ENCODE results near the gene DCST1. TPM values are rescaled to one million over a fixed set of nuclear protein-coding genes. Genes with fewer than 3 reads are reported as not detected.

DCST1 gene
- total RNA-seq, 1 donor from 2014 or later: not detected

DNA sequence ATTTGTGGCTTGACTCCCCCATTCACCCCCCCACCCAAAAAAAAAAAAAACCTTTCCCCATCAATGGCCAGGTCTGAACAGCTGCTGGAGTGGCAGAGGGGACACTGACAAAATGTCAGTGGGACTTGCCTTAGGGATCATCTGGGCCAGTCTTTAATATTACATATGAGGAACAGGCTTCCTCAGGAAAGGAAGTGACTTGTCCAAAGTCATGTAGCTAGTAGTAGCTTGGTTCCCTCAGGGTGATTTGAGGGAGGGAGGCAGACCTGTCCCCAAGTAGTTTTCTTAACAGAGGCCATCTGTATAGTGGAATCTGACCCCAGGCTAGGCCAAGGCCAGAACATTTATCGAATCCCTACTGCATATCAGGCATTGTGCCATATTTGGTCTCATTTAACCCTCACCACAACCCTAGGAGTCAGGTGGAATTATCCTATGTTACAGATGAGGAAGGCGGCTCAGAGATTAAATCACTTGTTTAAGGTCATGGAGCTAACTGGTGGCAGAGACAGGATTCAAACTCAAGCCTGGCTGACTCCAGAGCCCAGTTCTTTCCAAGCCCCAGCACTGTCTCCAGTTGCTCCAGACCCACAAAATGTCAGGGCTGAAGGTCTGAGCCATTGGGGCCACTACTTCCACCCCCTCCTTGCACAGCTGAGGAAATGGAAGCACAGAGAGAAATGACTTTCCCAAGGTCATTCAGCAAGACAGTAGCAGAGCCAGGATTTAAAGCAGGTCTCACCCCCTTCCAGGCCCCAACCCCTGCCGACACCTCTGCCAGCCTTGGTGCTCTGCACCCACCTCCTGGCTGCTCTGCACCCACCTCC is 20.6 kb upstream of the DCST1 start:
- DNase-seq: no peak

DNA sequence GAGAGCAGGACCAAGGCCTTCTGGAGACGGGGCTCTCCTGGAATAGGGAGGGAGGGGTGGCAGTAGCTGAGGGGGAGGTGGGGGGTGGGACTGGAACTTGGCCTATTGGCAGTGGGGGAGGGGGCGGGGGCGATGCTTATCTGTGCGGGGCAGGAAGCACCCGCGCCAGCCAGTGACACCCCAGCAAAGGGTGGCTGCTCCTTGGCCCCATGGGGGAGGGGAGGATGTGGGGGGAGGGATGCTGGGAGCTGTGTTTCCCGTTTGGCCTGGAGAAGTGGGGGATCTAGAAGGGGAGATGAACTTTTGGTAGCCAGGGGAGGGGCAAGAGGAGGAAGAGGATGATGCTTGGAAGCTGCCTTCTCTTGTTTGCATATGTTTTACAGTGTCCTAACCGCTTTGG is 20.0 kb upstream of the DCST1 start:
- no peak for DNase-seq

DNA sequence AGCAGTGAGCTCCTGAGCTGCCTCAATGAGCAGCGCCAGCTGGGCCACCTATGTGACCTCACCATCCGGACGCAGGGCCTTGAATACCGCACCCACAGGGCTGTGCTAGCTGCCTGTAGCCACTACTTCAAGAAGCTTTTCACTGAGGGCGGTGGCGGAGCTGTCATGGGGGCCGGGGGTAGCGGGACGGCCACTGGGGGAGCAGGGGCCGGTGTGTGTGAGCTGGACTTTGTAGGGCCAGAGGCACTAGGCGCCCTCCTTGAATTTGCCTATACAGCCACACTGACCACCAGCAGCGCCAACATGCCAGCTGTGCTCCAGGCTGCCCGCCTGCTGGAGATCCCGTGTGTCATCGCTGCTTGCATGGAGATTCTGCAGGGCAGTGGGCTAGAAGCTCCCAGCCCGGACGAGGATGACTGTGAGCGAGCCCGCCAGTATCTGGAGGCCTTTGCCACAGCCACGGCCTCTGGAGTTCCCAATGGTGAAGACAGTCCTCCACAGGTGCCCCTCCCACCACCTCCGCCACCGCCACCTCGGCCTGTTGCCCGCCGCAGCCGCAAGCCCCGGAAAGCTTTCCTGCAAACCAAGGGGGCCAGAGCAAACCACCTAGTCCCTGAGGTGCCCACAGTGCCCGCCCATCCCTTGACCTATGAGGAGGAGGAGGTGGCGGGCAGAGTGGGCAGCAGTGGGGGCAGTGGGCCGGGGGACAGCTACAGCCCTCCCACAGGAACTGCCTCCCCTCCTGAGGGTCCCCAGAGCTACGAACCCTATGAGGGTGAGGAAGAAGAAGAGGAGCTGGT is 18.7 kb upstream of the DCST1 start:
- DNase-seq: no peak

DNA sequence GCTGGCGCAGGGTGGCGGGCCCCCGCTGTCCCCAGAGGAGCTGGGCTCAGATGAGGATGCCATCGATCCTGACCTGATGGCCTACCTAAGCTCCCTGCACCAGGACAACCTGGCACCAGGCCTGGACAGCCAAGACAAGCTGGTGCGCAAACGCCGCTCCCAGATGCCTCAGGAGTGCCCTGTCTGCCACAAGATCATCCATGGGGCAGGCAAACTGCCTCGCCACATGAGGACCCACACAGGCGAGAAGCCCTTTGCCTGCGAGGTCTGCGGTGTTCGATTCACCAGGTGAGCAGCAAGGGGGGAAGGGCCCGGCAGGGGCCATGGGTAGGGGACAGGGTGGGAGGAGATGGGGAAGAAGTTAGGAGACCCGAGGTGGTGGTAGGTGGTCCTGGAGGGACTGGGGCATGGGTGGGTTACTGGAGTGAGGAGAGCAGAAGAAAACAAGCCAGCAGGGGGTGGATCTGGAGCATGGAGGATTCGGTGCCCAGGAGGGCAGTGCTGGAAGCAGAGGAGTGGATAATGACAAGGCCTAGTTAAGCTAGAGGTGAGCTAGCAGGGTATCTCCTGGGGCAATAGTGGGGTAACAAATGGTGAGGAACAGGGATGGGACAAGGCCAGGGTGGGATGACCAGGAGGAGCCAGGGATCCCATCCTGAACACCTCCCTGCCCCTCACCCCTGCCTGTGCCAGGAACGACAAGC is 17.9 kb upstream of the DCST1 start:
- DNase-seq: no peak

DNA sequence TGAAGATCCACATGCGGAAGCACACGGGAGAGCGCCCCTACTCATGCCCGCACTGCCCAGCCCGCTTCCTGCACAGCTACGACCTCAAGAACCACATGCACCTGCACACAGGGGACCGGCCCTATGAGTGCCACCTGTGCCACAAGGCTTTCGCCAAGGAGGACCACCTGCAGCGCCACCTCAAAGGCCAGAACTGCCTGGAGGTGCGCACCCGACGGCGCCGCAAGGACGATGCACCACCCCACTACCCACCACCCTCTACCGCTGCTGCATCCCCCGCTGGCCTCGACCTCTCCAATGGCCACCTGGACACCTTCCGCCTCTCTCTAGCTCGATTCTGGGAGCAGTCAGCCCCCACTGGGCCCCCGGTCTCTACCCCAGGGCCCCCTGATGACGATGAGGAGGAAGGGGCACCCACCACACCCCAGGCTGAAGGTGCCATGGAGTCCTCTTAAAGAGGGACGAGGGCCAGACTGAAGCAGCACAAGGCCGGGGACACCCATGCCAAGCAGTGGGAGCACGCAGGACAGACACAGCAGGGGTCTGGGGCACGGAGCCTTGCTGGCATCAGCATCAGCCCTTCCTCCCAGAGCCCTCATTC is 17.3 kb upstream of the DCST1 start:
- DNase-seq: no peak

DNA sequence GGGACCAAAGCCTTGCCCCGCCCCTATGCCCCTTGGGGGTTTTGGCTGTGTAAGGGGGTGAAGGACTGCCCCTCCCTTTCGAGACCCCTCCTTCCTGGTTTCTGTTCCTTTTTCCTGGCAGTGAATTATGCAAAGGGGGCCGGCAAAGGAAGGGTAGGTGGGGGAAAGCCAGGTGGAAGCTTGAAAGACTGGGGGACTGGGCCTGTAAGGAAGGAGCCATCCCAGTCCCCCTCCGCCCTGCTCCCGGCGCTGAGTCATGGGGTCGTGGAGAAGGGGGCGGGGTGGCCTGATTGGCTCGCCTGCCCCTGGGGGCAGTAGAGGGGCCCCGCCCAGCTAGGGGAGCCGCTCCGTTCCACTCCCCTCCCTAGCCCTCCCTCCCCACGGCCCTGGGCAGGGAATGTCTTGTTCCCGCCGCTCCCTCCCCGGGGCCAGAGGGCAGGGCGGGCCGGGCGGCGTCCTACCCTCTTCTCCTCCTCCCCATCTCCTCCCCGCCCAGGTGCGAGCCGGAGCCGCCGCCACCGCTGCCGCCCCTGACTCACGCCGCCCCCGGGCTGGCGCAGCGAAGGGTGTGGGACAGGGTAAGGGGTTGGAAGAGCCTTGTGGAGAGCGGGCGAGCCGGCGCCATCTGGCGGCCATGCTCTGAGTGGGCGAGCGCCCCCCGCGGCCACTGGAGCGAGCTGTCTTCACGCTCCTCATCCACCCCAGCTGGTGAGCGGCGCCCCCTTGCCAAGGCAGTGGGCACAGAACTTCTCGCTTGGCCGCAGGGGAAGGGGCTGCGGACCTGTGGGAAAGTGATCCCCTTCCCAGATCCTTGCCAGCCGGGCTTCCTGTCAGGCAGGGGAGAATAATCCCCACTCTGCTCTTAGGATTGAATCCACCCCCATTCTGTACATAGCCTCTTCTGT is 16.3 kb upstream of the DCST1 start:
- DNase-seq: peak; percentile 74

DNA sequence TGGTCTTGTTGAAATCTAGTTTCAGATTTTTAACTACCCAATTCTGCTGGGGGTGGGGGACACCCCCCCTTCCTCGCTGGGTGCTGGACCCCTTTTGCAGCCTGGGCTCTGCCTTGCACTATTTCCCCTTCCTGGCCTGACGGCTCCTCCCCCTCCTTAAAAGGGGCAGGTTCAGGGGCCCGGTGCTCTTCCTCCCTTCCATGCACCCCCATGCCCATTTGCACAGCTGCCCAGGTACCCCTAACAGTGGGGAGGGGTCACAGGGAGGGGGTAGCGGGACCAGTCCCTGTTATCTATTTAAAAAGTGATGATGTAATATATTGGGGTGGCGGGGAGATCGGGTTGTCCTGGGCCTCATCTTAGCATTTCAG is 15.7 kb upstream of the DCST1 start:
- no peak for DNase-seq

DNA sequence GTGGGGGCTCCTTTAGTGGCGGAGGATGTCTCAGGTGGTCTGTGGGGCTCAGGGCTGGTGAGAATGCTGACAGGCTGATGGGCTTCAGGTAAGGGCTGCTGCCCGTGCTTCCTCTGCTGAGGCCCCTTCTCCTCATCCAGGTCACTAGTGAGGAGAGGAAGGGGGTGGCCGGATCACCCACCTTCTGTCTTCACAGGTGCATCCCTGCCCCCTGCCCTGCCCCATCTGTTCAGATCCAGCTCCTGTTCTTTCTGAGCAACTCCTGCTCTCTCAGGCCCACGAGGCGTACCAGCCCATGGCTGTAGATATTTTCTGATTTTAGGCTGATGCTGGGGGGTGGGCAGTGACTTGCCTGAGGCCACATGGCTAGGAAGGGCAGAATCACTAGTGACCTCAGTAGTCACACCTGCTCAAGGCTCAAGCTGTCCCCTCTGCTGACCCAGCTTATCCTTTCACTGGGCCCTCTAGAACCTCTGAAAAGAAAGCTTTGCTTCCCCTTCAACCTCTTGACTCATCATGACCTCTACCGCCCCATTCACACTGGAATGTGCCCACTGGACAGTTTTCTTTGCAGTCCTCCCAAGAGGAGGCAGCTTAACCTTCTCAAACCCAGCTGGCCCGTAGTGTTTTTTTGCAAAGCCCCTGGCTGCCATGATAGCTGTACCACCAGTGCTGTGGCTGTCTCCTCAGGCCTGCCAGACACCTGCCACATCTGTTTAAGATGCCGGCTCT is 14.8 kb upstream of the DCST1 start:
- no peak for DNase-seq

DNA sequence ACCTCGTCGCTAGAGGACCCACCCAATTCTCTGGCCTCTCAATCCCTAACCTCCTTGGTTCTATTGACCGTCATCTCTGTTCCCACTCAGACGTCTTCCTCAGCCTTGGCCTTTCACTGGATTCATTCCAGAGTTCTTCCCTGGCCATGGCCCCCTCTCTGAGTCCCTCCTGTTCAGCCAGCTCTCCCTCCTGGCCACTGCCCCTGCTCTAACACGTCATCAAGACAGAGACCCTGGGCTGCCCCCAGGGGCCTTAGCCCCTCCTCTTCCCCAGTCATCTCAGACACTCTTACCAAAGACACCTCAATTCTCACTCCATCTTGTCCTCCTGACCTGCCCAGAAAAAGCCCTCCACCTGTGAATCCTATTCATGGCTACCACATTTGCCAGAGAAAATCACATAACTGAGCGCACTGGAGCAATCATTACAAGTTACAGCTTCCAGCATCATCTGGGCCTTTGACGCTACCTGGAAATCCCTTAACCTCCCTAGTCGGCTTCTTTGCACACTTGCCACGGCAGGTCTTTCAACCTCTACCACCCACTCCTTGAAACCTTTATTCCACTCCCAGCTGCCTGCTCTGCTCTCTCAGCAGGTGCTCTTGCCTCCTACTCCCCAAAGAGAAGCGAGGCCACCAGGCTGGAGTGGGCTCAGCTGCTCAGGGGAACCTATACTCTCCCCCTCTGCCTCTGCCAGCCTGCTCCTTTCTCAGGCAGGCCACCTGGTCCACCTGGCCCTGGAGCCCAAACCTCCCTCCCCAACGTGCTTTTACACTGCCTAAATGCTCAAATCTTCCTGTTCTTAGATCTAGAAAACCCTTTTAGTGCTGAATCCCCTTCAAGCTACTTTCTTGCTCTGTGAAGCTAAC is 14.0 kb upstream of the DCST1 start:
- DNase-seq: no peak

DNA sequence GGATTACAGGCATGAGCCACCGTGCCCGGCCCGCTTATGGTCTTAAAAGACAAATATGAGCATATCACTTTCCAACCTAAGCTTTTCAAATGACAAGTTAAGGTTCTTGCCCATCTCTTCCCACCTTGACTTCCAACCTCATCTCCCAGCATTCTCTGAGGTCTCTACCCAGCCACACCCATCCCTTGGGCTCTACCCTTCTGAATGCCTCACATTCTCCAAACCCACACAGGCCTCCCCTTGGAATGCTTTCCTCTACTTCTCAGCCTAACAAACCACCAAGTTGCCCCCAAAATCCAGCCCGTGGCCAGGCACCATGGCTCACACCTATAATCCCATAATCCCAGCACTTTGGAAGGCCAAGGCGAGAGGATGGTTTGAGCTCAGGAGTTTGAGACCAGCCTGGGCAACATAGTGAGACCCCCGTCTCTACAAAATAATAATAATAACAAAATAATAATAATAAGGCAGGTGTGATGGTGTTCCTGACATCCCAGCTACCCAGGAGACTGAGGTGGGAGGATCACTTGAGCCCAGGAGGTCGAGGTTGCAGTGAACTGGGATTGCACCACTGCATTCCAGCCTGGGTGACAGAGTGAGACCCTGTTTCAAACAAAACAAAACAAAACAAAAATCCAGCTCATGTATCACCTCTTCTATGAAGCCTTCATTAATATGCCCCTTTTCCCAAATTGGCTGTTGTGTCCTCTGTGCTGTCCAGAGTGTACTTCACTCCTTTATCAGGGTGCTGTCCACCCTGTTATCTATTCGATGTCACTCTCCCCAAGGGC is 11.3 kb upstream of the DCST1 start:
- no peak for DNase-seq

DNA sequence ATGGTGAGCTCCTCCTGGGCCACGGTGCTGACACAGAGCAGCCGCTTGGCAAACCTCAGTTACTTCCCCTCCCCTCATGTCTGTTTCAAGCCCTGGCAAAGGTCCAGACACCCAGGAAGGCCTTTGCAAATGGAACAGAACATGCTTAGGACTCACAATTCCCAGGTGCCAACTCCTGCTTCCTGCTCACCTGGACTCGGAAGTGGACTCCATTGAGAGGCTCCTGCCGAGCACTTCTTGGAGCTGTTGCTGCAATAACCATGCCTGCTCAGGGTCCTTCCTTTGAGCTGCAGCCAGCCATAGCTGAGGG is 10.7 kb upstream of the DCST1 start:
- no peak for DNase-seq

DNA sequence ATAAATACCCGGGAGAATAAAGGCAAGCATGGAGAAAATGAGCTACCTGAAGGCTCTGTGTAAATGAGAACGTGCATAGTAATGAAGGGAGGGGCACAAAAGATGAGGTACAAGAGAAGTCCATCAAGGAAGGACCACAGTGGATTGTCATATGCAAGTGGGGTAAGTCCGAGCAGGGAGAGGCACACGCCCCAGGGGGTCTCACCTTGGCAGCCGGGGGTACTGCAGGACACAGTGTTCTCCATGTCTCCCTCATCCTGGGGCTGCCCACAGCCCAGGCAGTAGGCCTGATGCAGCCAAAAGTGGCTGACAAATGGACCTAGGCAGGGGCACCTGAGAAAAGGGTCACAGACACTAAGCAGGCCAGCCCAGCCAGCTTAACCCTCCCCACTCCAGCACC is 10.0 kb upstream of the DCST1 start:
- no peak for DNase-seq

DNA sequence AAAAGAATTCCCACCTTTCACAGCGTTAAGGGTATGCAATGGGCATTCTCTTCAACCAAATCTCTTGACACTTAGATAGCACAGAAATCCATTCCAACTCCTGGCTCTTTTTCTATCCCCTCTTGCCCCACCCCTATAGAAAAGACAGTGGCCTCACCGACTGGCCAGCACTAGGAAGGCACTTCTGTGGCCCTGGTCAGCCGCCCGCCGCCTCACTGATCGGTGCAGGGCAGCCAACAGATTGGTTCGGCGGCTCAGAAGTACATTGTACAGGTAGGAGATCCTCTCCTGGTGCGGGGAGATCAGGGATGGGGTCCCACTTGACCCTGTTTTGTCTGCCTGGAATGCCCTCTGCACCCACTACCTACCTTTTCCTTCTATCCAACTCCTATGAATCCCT is 9.3 kb upstream of the DCST1 start:
- no peak for DNase-seq

DNA sequence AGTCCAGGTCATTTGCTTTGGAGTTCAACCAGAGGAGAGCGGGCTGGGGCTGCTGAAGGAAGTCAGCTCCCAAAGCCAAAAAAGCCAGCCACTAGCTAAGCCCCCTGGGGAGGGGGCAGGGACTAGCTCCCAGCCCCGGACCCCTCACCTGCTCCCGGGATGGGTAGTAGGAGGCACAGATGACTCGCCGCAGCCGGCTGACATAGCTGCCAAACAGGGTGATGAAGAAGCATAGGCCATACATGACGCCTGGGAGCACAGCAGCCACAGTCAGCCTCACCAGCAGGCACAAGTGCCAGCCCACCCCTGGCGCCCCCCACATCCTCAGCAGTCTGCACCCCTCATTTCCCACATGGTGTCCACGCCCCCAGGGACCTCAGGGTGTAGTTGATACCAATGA is 7.5 kb upstream of the DCST1 start:
- no peak for DNase-seq

DNA sequence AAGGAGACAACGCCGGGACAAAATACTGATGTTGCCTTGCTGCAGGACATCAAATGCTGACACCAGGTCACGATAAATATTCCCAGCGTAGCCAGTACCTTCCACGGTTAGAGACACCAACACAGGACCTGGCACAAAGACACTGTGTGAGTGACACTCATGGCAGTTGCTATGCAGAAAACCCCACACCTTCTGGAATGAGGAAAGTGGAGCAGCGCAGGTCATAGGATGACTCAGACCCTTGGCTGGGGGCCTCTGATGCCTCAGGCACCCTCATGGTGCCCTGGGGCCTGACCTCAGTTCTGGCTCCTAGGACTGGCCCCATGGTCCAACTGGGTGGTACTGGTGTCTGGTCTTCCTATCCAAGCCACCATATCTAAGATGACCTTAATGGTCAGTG is 7.0 kb upstream of the DCST1 start:
- DNase-seq: no peak

DNA sequence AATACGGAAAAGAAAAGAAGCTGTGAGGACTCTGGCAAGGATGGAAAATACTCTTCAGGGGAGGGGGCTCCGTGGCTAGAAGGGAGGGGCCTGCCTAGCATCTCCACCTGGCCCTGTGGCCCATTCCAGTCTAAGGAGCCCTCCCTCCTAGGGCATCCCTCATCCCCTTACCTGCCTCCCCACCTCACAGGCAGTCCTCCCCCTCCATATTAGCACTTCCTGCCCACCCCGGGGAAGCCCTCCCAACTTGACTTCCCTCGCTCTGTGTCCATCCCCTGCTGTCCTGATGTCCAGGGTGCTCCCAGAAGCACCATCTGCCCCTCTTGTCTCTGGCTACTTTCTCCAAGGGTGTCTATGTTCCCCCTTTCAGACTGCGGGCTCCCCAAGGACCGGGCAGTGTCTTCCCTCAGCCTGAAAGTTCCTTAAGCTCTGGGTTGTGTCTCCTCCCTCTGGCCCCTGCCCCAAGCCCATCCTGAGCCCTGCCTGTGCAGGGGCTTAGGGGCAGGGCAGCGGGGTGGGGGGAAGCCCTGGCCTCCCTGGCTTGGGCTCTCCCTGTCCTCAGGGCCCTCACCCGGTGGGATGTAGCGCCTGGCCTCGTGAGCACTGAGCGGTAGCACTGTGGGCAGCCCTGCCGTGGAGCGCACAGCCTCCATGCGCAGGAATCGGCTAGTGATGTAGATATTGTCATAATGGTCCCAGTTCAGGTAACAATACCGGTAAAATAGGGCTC is 3.9 kb upstream of the DCST1 start:
- no peak for DNase-seq

DNA sequence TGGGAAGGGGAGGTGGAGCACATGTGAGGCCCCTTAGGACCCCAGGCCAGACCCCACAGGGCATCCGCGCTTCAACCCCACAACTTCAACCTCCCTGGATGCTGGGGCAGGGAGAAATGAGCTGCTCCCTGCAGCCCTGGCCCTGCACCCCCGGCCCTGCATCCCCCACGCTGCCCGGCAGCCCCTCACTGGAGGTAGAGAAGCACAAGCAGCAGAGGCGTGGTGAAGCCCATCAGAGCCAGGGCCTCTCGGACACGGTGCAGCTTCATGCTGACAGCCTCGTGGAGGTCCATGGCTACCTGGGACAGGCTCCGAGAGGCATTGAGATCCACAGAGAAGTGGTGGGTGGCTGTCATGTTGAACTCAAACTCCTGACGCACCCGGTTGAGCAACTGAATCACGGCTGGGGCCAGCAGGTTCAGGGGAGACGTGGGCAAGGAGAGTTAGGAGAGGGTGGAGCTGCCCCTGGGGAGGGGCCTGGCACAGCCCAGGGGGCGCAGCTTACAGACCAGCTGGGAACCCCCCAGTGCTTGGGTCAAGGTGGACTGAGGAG is 3.3 kb upstream of the DCST1 start:
- no peak for DNase-seq

DNA sequence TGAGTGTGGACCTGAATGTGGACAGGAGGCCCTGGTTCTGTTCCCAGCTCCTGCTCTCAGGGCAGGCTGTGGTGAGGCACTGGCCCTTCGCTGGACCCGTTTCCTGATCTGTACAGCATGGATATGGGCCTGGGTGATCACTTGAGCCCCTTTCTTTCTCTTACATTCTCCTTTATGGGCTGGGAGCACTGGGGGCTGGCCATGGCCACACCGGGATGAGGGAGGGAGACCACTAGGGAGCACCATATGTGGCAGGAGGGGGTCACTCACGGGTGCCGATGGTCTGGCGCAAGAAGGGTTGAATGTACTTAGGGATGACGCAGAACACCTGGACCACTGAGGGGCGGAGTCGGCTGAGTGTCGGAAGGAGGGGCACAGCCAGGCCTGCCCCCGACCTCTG is 2.7 kb upstream of the DCST1 start:
- DNase-seq: no peak

All from occipital lobe (tissue), 2 donors.